Naive B cell (primary cell): ENCODE results near the gene LTB. TPM values are rescaled to one million over a fixed set of nuclear protein-coding genes. Genes with fewer than 3 reads are reported as not detected.

Experiments used
- ATAC-seq, 2 donors: fragments of 150-1000 bp; cut with Tn5 transposase; 2 replicates each; pipeline ENCODE4 v1.10.0; 2021; ENCODE audit warnings: low read depth in 2 of 2, mild to moderate bottlenecking in 2 of 2, moderate library complexity in 2 of 2
- DNase-seq: peaks from one replicate; pipeline ENCODE4 v3.0.0; 2022
- H3K27ac Mint-ChIP-seq, 6 donors: one replicate each; pipeline ENCODE4 v1.8.0; 2020 to 2022; ENCODE audit warnings: mild to moderate bottlenecking in 6 of 6, mixed read lengths in 6 of 6, moderate library complexity in 5 of 6, inconsistent platforms in 2 of 6
- H3K27me3 Mint-ChIP-seq, 3 donors: one replicate each; pipeline ENCODE4 v1.8.0; 2021 to 2022; ENCODE audit warnings: mixed read lengths in 3 of 3, mild to moderate bottlenecking in 1 of 3
- H3K36me3 Mint-ChIP-seq, 2 donors: one replicate each; pipeline ENCODE4 v1.8.0; 2020 to 2022; ENCODE audit warnings: mixed read lengths in 2 of 2, inconsistent platforms in 1 of 2, mild to moderate bottlenecking in 1 of 2
- H3K4me1 Mint-ChIP-seq, 3 donors: one replicate each; pipeline ENCODE4 v1.8.0; 2020 to 2022; ENCODE audit warnings: mixed read lengths in 3 of 3, inconsistent platforms in 1 of 3, mild to moderate bottlenecking in 1 of 3, moderate library complexity in 1 of 3
- H3K4me3 Mint-ChIP-seq, 8 donors: one replicate each; pipeline ENCODE4 v1.8.0; 2020 to 2022; ENCODE audit warnings: mild to moderate bottlenecking in 8 of 8, mixed read lengths in 8 of 8, moderate library complexity in 8 of 8, inconsistent platforms in 2 of 8
- H3K9me3 Mint-ChIP-seq, 7 donors: one replicate each; pipeline ENCODE4 v1.8.0; 2020 to 2022; ENCODE audit warnings: mixed read lengths in 7 of 7, mild to moderate bottlenecking in 5 of 7, inconsistent platforms in 2 of 7, moderate library complexity in 1 of 7
- polyA plus RNA-seq, 6 donors: library from polyadenylated mRNA; unstranded; fragments of 300-500 nt; fragmentation: Illumina TruSeq; gene quantifications; one replicate each; pipeline ENCODE4 v1.2.3, GENCODE V29; 2021; ENCODE audit warnings: low read depth in 6 of 6

LTB gene, protein sequence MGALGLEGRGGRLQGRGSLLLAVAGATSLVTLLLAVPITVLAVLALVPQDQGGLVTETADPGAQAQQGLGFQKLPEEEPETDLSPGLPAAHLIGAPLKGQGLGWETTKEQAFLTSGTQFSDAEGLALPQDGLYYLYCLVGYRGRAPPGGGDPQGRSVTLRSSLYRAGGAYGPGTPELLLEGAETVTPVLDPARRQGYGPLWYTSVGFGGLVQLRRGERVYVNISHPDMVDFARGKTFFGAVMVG
- polyA plus RNA-seq = 1,000 to 10,000 TPM; 1,940 to 3,141 (median 2,206) TPM

DNA sequence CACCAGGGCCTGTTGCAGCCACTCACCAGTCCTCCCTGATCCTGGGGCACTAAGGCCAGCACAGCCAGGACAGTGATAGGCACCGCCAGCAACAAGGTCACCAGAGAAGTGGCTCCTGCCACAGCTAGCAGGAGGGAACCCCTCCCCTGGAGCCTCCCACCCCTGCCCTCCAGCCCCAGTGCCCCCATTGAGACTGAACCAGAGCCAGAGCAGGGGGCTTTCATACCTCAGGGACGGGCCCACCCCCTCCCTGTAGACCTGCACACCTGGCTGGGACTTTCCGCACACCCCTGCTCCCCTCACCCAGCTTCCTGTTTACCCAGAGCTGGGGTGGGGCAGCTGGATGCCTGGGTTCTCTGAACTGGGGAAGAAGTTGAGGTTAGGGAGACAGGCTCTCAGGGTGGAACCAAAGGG, at the start of gene LTB:
TSS of gene LTB (minus strand) at position 195 of the 414 bp plus-strand sequence. CDS start at position 188, 7 bp downstream.
- Mint-ChIP-seq H3K27me3 (no peaks in the 10 kb centered on the region), H3K4me1 (peaks cover 71 to 84% (median 74%) of the 10 kb centered on the region in 3 donors), H3K27ac (peak within 1 kb of the TSS; percentile 96 to 99 (median 98)), H3K9me3 (no peaks in the 10 kb centered on the region), H3K4me3 (peak within 1 kb of the TSS; percentile 94 to 100 (median 99)), H3K36me3 (peaks cover 6 to 26% of the 10 kb centered on the region in 2 donors)
- DNase-seq (peak; percentile 79), ATAC-seq (peak; percentile 60)

DNA sequence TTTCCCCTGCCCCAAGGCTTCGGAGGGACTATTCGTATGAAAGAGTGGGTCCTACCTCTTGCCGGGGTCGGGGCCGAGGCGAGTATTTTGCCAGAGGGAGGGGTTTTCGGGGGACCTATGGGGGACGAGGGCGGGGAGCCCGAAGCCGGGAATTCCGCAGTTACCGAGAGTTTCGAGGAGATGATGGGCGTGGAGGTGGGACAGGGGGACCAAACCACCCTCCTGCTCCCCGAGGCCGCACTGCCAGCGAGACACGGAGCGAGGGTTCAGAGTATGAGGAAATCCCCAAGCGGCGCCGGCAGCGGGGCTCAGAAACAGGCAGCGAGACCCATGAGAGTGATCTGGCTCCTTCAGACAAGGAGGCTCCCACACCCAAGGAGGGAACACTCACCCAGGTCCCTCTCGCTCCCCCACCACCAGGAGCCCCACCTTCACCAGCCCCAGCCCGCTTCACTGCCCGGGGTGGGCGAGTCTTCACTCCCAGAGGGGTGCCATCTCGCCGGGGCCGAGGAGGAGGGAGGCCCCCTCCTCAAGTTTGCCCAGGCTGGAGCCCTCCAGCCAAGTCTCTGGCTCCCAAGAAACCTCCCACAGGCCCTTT, 49.6 kb upstream of the LTB start:
- Mint-ChIP-seq H3K9me3 (no peaks in the 10 kb centered on the region), H3K27me3 (no peaks in the 10 kb centered on the region), H3K36me3 (peaks cover 20 to 45% of the 10 kb centered on the region in 2 donors), H3K27ac (peak overlapping the region in 2 of 6 donors; percentile 39 to 74), H3K4me1 (peaks cover 0 to 12% (median 12%) of the 10 kb centered on the region in 3 donors), H3K4me3 (no peak overlapping the region)
- DNase-seq = no peak
- ATAC-seq = no peak

DNA sequence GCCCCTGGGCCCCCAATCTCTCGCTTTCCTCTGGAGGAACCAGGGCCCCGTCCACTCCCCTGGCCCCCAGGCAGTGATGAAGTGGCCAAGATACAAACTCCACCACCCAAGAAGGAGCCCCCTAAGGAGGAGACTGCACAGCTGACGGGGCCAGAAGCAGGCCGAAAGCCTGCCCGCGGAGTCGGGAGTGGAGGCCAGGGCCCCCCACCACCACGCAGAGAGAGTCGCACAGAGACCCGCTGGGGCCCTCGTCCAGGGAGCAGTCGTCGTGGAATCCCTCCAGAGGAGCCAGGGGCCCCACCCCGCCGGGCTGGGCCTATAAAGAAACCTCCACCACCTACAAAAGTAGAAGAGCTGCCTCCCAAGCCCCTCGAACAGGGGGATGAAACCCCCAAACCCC, 49.0 kb upstream of the LTB start:
- Mint-ChIP-seq H3K36me3 (peaks cover 25 to 50% of the 10 kb centered on the region in 2 donors), H3K27ac (peak overlapping the region in 2 of 6 donors; percentile 32 to 39), H3K4me3 (no peak overlapping the region)

DNA sequence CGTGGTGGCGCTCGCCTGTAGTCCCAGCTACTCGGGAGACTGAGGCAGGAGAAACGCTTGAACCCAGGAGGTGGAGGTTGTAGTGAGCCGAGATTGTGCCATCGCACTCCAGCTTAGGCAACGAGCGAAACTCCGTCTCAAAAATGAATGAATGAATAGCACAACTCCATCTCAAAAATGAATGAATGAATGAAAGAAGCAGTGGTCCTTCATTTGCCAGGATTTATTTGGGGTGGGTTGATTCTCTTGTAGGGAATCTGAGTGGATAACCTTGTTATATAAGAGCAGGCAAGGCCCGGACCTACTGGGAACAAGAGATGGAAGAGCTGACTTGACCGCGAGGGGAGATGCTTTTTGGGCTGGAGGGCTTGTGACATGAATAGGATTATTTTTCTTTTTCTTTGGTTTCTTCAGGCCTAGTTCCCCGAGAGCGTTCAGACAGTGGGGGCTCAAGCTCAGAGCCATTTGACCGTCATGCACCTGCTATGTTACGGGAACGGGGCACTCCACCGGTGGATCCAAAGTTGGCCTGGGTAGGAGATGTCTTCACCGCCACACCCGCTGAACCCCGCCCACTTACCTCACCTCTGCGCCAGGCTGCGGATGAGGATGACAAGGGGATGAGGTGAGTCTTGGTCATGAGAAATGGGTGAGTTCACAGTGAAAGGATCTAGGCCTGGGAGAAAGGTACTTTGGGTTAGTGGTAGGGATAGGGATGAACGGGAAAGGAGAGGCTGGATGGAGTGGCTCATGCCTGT, 48.1 kb upstream of the LTB start:
- H3K9me3 Mint-ChIP-seq = no peaks in the 10 kb centered on the region
- H3K4me1 Mint-ChIP-seq = peaks cover under 1 to 17% (median 12%) of the 10 kb centered on the region in 3 donors
- H3K27ac Mint-ChIP-seq = peak overlapping the region in 5 of 6 donors; percentile 4 to 85 (median 39)
- ATAC-seq (no peak), DNase-seq (no peak)
- H3K27me3 Mint-ChIP-seq = no peaks in the 10 kb centered on the region
- H3K36me3 Mint-ChIP-seq = peaks cover 30 to 56% of the 10 kb centered on the region in 2 donors
- H3K4me3 Mint-ChIP-seq = no peak overlapping the region

More for the DNA sequence above, 49.0 kb upstream of the LTB start:
- Mint-ChIP-seq H3K9me3 (no peaks in the 10 kb centered on the region), H3K4me1 (peaks cover 0 to 14% (median 12%) of the 10 kb centered on the region in 3 donors), H3K27me3 (no peaks in the 10 kb centered on the region)
- DNase-seq (no peak), ATAC-seq (no peak)

DNA sequence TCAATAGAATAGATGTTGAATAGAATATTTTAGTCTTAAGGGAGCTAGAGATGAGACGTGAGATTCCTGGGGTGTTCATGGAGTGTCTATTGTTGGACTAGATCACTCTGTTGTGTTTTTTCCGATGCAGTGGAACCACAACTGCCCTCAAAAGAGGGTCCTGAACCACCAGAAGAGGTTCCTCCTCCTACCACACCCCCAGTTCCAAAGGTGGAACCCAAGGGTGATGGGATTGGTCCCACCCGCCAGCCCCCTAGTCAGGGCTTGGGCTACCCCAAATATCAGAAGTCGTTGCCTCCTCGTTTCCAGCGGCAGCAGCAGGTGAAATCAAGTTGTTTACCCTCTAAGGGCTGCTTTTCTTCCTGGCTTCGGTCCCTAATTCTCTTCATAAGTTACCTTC, 46.8 kb upstream of the LTB start:
- H3K4me3 Mint-ChIP-seq = no peak overlapping the region
- H3K27ac Mint-ChIP-seq = peak overlapping the region in 2 of 6 donors; percentile 61 to 76
- no peak for DNase-seq
- H3K27me3 Mint-ChIP-seq = no peaks in the 10 kb centered on the region
- peaks cover 26 to 53% of the 10 kb centered on the region in 2 donors for H3K36me3 Mint-ChIP-seq
- no peak for ATAC-seq
- no peaks in the 10 kb centered on the region for H3K9me3 Mint-ChIP-seq
- H3K4me1 Mint-ChIP-seq = peaks cover 2 to 17% (median 9%) of the 10 kb centered on the region in 3 donors

DNA sequence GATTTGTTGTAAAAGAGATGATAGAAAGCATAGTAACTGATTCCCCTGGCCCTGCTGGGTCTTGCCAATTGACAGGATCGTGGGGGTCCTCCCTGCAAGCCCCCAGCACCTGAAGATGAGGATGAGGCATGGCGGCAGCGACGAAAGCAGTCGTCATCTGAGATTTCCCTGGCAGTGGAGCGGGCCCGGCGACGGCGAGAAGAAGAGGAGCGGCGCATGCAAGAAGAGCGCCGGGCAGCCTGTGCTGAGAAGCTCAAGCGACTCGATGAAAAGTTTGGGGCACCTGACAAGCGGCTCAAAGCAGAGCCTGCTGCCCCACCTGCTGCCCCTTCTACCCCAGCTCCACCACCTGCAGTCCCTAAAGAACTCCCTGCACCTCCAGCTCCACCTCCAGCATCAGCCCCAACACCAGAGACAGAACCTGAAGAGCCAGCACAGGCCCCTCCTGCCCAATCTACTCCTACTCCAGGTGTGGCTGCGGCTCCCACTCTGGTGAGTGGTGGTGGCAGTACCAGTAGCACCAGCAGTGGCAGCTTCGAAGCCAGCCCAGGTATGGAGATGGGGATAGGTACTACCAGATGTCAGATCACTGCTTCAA, 45.6 kb upstream of the LTB start:
- no peaks in the 10 kb centered on the region for H3K27me3 Mint-ChIP-seq
- H3K27ac Mint-ChIP-seq = peak overlapping the region in 3 of 6 donors; percentile 7 to 78 (median 64)
- H3K36me3 Mint-ChIP-seq = peaks cover 26 to 48% of the 10 kb centered on the region in 2 donors
- H3K4me3 Mint-ChIP-seq = peak overlapping the region in 1 of 8 donors; percentile 21
- H3K4me1 Mint-ChIP-seq = peaks cover 3 to 17% (median 8%) of the 10 kb centered on the region in 3 donors
- no peak for ATAC-seq
- H3K9me3 Mint-ChIP-seq = no peaks in the 10 kb centered on the region
- DNase-seq = no peak

DNA sequence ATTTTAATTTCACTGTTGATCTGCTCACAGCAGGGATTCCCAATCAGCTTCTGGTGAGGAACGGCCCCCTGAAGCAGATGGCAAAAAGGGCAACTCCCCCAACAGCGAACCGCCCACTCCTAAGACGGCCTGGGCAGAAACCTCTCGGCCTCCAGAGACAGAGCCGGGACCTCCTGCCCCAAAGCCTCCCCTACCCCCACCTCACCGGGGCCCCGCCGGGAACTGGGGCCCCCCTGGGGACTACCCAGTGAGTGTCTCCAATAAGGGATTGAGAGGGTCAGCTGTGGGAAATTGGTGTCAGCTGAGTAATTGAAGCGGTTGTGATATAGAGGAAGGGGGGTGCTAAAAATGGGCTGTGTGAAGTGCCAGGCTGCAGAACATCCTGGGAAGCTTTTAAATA, 44.7 kb upstream of the LTB start:
- H3K27me3 Mint-ChIP-seq = no peaks in the 10 kb centered on the region
- H3K4me3 Mint-ChIP-seq = no peak overlapping the region
- H3K4me1 Mint-ChIP-seq = peaks cover 12 to 23% (median 16%) of the 10 kb centered on the region in 3 donors
- peaks cover 26 to 48% of the 10 kb centered on the region in 2 donors for H3K36me3 Mint-ChIP-seq
- no peak for ATAC-seq
- H3K27ac Mint-ChIP-seq = peak overlapping the region in 2 of 6 donors; percentile 44 to 64
- no peak for DNase-seq
- H3K9me3 Mint-ChIP-seq = no peaks in the 10 kb centered on the region

DNA sequence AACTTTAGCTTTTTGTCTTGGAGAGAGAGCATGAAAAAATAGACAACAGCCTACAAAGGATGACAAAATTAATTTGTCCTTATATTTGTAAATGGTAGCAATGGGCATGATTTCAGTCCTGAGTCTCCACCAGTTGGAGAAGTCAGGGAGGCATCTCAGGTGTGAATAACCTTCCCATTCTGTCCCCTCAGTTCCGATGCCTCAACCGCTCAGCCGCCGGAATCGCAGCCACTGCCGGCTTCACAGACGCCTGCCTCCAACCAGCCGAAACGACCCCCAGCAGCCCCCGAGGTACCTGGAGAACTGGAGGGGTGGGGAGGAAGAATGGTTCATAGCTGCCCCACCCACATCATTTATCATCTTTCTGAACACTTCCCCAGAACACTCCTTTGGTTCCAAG, 41.8 kb upstream of the LTB start:
- Mint-ChIP-seq H3K4me3 (peak overlapping the region in 1 of 8 donors; percentile 10), H3K4me1 (peaks cover 26 to 35% (median 31%) of the 10 kb centered on the region in 3 donors), H3K27ac (peak overlapping the region in 2 of 6 donors; percentile 30 to 67), H3K9me3 (peaks cover 0 to 1% (median 0%) of the 10 kb centered on the region in 7 donors), H3K27me3 (no peaks in the 10 kb centered on the region), H3K36me3 (peaks cover 22 to 28% of the 10 kb centered on the region in 2 donors)
- no peak for DNase-seq
- ATAC-seq = no peak

DNA sequence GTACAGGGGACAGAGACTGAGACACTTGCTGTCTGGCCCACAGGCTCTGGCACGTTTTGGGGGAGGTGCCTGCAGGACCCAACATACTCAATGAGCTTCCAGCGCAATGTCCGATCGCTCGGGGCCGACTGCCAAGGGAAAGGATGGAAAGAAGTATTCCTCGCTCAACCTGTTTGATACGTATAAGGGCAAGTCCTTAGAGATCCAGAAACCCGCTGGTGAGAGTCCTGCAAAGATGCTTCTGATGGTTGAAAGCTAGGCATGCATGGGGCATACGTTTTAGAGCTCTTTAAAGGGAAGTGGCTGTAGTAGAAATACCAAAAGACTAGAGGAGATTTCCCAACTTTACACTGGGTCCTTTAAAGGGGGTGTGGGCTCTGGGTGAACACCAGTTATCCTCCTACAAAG, 40.5 kb upstream of the LTB start:
- H3K36me3 Mint-ChIP-seq = peaks cover 16 to 21% of the 10 kb centered on the region in 2 donors
- DNase-seq (no peak), ATAC-seq (no peak)
- H3K4me3 Mint-ChIP-seq = peak overlapping the region in 2 of 8 donors; percentile 89 to 90
- peak overlapping the region in 4 of 6 donors; percentile 31 to 98 (median 84) for H3K27ac Mint-ChIP-seq
- peaks cover 24 to 31% (median 30%) of the 10 kb centered on the region in 3 donors for H3K4me1 Mint-ChIP-seq
- peaks cover 0 to 1% (median 0%) of the 10 kb centered on the region in 7 donors for H3K9me3 Mint-ChIP-seq
- H3K27me3 Mint-ChIP-seq = no peaks in the 10 kb centered on the region

DNA sequence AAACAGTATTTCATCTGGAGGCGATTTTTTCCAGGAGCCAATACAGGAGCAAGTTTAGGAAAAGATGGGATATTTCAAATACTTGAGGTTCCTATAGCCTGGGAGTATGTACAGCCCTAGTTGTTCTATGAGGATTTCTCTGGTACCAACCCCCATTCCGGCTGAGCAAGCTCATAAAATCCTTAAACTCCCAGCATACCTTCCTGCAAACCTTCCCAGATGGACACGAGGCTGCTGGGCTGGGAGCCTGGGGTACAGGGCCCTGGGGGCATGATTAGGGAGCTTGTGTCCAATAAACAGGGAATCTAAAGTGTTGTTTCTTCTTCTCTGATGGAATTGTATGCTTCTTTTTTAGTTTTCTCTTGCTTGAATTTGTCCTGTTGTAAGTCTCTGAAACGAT, 39.8 kb upstream of the LTB start:
- peaks cover 0 to 1% (median 0%) of the 10 kb centered on the region in 7 donors for H3K9me3 Mint-ChIP-seq
- H3K4me1 Mint-ChIP-seq = peaks cover 19 to 34% (median 24%) of the 10 kb centered on the region in 3 donors
- DNase-seq (no peak), ATAC-seq (no peak)
- H3K4me3 Mint-ChIP-seq = peak overlapping the region; percentile 74 to 98 (median 90)
- H3K36me3 Mint-ChIP-seq = peaks cover 10 to 14% of the 10 kb centered on the region in 2 donors
- peak overlapping the region; percentile 78 to 99 (median 93) for H3K27ac Mint-ChIP-seq
- H3K27me3 Mint-ChIP-seq = no peaks in the 10 kb centered on the region

DNA sequence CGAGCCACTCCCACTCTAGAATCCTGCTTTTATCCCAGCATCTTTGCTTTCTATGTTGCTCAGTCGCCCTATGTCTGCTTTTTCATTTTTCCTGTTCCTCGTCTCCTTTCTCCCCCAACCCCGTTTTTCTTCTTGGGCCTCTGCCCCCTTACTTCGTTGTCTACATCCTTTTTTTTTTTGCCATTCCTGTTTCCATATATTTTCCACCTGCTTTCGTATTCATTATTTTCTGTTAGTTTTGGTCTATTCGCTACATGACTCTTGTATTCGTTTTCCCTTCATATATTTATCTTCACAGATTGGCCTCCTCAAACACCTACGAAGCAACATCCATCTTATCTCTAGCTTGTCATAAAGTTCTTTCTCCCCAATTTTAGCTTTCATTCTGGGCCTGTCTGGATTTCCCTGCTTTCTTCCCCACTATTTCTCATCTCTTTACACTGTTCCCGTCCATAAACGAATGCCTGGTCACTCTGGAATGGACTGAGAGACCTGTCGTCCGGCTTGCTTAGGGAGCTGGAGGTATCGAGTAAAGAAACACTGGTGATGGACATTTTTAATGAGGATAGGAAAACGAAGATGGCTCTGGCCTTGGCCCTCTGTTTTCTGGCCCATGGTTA, 39.2 kb upstream of the LTB start:
- peaks cover 0 to 1% (median 0%) of the 10 kb centered on the region in 7 donors for H3K9me3 Mint-ChIP-seq
- H3K27me3 Mint-ChIP-seq = no peaks in the 10 kb centered on the region
- peaks cover 21 to 40% (median 25%) of the 10 kb centered on the region in 3 donors for H3K4me1 Mint-ChIP-seq
- no peak for ATAC-seq
- peaks cover 7 to 8% of the 10 kb centered on the region in 2 donors for H3K36me3 Mint-ChIP-seq
- DNase-seq = no peak
- peak overlapping the region; percentile 78 to 99 (median 93) for H3K27ac Mint-ChIP-seq
- peak overlapping the region; percentile 74 to 98 (median 90) for H3K4me3 Mint-ChIP-seq

DNA sequence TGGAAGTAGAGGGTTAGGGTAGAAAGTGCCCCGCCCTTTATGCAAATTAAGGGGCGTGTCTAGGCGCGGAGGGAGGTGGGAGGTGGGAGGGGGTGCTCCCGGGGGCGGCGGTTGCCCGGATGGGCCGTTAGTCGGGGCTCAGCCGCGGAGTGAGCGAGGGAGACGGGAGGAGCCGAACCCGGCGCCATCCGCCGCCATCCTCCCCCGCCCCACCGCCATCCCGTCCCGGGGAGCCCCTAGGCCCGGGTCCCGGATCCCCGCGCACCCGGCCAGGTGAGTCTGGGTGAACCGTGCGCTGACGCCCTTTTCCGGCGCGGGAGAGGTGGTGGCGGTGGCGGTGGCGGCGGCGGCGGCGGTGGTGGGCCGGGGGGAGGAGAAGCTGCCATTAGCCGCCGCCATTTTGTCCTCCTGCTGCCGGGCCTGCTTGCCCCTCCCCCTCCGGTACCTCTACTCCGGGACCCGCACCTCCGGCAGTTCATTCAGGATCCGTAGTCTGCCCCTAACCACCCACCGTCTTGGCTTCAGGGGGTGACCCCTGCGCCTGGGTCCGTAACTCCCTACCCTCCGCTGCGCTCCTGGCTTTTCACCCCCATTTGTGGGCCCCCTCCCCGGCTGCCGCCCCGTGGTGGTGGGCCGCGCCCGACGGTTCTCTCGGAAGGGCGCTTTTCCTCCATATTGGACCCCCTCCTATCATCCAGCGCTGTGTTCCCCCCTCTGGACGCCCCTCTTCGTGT, 38.5 kb upstream of the LTB start, which contains the start of gene PRRC2A:
TSS of gene PRRC2A (plus strand) at position 130 of the 734 bp plus-strand sequence. CDS start 2,075 bp downstream, outside the sequence.
- Mint-ChIP-seq H3K9me3 (peaks cover 0 to 1% (median 0%) of the 10 kb centered on the region in 7 donors), H3K4me3 (peak within 1 kb of the TSS; percentile 74 to 98 (median 92)), H3K4me1 (peaks cover 27 to 46% (median 29%) of the 10 kb centered on the region in 3 donors), H3K36me3 (peaks cover under 1 to 1% of the 10 kb centered on the region in 2 donors), H3K27me3 (no peaks in the 10 kb centered on the region), H3K27ac (peak within 1 kb of the TSS; percentile 91 to 100 (median 97))
- peak; percentile 28 to 29 for ATAC-seq
- no peak for DNase-seq
